ENCODE results near the gene IMP3.

The IMP3 gene

DNA sequence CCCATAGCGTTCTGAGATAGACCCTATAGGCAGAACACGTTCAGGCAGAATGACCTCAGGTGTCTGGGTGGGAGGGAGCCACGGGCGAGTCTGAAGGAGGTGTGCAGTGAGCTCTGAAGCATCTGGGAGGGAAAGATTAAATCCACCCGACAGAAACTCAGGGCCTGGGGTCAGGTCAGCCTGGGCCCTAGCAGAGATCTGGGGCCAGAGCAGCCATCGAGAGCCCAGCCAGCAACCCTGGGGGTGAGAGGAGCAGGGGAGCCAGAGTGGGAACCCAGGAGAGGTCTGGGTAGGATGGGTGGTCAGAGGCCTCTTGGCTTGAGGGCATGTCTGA, 29.8 kb upstream of the IMP3 start:
- TF ChIP-seq, protein P1, sequence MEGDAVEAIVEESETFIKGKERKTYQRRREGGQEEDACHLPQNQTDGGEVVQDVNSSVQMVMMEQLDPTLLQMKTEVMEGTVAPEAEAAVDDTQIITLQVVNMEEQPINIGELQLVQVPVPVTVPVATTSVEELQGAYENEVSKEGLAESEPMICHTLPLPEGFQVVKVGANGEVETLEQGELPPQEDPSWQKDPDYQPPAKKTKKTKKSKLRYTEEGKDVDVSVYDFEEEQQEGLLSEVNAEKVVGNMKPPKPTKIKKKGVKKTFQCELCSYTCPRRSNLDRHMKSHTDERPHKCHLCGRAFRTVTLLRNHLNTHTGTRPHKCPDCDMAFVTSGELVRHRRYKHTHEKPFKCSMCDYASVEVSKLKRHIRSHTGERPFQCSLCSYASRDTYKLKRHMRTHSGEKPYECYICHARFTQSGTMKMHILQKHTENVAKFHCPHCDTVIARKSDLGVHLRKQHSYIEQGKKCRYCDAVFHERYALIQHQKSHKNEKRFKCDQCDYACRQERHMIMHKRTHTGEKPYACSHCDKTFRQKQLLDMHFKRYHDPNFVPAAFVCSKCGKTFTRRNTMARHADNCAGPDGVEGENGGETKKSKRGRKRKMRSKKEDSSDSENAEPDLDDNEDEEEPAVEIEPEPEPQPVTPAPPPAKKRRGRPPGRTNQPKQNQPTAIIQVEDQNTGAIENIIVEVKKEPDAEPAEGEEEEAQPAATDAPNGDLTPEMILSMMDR (IDR thresholded peaks at IDR 0.05; ENCODE audit: low read depth, low read length) = no peak
- H3K4me3 ChIP-seq (ENCODE audit: low read depth, low read length) = no peak overlapping the region

DNA sequence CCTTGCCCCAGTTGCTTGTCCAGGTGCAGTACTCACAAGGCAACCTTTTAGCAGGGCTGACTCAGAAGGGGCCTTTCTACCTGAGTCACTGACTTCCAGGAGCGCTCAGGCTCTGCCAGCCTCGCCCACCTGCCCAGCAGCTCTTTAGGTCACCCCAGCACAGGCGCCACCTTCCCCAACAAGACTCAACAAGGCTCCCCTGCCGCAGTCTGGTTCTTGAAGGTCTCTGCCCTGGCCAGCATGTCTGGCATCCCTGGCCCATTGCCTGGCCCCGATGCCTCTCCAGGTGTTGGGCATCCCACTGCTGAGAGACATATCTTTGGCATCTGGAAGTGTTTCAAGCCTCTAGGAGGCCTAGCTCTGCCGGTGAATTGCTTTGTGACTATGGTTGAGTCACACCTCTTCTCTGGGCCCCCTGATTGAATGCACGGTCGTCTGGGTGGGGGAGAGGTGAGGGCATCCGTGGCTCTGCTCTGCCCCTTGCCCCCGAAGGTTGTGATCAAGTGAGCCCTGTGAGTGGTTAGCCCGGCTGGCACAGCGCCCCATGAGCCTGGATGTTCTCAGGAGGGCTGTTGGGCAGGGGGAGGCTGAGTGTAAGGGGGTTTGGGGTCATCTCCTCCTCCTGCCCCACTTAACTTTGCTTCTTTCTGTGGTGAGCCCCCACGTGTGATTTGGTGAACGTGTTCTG, 29.3 kb upstream of the IMP3 start:
- TF ChIP-seq, protein P1 (IDR thresholded peaks at IDR 0.05; ENCODE audit: low read depth, low read length) = no peak
- H3K4me3 ChIP-seq (ENCODE audit: low read depth, low read length) = no peak overlapping the region

DNA sequence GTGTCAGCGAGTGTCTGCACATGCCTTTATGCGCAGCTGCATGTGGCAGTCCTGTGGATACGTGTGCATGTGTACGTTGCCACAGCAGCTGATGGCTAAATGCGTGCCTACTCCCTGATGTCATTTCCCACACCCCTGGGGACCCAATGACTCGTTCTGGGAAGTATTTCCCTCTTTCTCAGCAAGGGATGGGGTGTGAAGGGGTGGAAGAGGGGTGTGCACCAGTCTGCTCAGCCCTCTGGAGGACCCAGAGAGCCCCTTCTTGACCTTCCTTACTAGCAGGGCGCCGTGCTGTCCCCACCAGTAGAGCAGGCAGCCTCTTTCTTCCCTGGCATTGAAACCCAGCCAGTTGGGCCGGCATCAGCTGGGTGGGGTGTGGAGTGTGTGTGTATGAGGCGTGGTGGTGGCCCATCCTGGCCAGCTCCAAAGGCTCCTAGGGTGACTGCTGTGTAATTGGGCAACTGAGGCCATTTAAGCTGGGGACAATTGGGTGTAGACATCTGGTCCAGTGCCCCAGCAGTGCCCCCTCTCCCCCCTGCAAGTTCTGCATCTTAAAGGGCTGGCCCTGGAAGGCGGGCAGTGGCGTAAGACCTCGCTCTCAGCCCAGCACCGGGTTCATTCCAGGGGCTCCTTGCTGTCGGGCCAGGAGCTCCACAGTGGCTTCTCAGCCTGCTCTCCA, 26.9 kb upstream of the IMP3 start:
- TF ChIP-seq, protein P1 (IDR thresholded peaks at IDR 0.05; ENCODE audit: low read depth, low read length) = no peak
- H3K4me3 ChIP-seq (ENCODE audit: low read depth, low read length) = no peak overlapping the region

DNA sequence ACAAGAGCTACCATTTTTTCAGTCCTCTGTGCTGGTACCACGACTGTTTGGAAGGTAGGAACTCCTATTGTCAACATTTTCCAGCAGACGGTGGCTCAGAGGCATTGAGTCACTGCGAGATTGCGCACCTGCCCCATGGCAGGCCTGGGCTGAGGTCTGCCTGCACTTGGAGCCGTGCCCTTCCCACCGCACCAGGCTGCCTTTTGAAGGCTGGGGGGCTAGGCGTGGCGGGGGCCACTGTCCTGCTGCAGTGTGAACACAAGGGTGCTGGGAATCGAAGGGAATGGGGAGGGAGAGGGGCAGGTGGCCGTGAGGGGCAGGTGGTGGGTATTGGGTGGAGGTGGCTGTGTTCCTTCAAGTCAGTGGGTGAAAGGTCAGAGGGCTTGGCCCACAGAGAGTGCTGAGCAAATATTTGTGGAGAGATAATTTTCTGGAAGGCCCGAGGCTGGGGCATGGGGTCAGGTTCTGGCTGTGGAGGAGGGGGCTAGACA, 24.0 kb upstream of the IMP3 start:
- TF ChIP-seq, protein P1 (IDR thresholded peaks at IDR 0.05; ENCODE audit: low read depth, low read length) = no peak
- no peak overlapping the region for H3K4me3 ChIP-seq (ENCODE audit: low read depth, low read length)

GRCh38 chr15:75662823-75663519, 22.9 kb upstream of the IMP3 start:
- H3K4me3 ChIP-seq (ENCODE audit: low read depth, low read length) = no peak overlapping the region
- TF ChIP-seq, protein P1 (IDR thresholded peaks at IDR 0.05; ENCODE audit: low read depth, low read length) = no peak

DNA sequence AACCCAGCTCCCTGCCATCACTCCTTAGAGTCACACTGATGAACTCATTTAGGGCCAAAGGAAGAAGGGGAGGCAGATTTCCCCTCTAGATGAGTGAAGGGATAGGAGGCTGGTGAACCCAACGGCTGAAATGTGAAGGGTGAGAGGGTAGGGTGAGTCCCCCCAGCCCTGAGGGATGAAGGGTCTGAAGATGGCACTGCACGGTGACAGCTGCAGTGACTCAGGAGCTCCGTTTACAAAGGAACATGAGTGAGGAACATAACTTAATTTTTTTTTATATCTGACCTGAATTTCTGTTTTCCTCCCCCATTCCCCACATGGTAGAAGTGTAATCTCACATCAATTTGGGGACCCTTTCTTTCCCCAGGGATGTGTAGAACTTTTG, 21.7 kb upstream of the IMP3 start:
- H3K4me3 ChIP-seq (ENCODE audit: low read depth, low read length) = 0 out of 2 replicates have a peak overlapping the region, but pooled peaks have one; percentile 1
- TF ChIP-seq, protein P1 (IDR thresholded peaks at IDR 0.05; ENCODE audit: low read depth, low read length) = no peak
